GM21360 (cell line): ENCODE measurements around the gene PNMA8C.

Experiments
- ATAC-seq: cut with Tn5 transposase; IDR thresholded peaks from one replicate; pipeline ENCODE4 v1.9.1; 2021; ENCODE audit warnings: mild to moderate bottlenecking, moderate library complexity; ENCODE audit not compliant: unreplicated experiment

The PNMA8C gene

GRCh38 chr19:46428239-46429135 lies at the start of gene PNMA8C:
Gene PNMA8C (minus strand): TSS chr19:46428936. CDS start chr19:46428359, 577 bp downstream.
- no peak for ATAC-seq

- no peak for ATAC-seq
Measured at GRCh38 chr19:46475986-46476385, 47.2 kb upstream of the PNMA8C start.

- no peak for ATAC-seq
Measured at GRCh38 chr19:46474211-46474610, 45.5 kb upstream of the PNMA8C start.

- ATAC-seq: no peak
Measured at GRCh38 chr19:46472592-46472991, 43.9 kb upstream of the PNMA8C start.

- no peak for ATAC-seq
Measured at GRCh38 chr19:46471811-46472543, 43.2 kb upstream of the PNMA8C start.

DNA sequence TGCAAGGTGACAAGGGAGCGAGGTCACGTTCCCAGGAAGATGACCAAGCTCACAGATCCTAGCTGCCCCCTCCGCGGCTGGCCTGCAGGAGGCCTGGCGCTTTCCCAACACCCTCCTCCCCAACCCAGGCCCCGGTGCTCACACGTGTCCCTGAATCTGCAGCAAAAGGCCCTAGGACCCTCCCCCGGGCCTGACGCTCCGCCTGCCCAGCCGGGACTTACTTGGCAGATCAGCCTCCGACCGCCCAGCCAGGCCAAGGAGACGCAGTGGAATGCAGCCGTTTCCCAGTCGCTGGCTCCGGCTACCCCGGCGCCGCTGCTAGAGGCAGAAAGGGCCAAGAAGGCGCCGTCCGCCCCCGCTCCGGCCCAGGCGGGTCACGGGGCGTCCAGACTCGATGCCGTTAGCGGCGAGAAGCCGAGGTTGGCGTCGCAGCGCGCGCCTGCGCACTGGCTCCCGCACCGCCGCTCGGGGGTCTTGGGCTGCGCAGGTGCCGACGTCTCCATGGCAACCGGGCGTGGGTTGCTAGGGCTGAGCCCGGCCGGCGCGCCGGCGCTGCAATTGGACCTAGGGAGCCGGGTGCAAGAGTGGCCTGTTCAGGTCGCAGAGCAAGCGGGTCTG lies 42.5 kb upstream of the PNMA8C start, which contains the start of gene PNMA8A:
TSS of gene PNMA8A (minus strand) at position 448 of the 618 bp plus-strand sequence. CDS start 528 bp downstream, outside the sequence.
- ATAC-seq: no peak

DNA sequence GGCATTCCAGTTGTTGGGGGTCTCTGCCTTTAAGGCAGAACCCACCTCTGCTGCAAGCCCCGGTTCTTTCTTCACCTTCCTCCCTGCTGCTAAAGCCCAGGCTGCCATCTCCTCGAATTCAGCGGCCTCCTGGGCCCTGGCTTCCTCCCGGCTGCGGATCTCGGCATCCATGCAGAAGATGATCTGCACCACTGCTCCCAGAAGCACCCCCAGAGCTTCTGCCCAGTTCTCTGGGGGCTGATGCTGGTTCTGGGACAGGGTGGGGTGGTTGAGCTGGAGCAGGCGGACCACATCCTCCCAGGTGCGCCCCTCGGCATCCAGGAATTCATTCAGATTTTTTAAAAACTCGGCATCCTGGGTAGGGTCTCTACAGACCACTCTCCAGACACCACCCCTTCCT lies 41.6 kb upstream of the PNMA8C start:
- ATAC-seq: no peak

- ATAC-seq: no peak
Measured at GRCh38 chr19:46469541-46470185, 40.9 kb upstream of the PNMA8C start.

DNA sequence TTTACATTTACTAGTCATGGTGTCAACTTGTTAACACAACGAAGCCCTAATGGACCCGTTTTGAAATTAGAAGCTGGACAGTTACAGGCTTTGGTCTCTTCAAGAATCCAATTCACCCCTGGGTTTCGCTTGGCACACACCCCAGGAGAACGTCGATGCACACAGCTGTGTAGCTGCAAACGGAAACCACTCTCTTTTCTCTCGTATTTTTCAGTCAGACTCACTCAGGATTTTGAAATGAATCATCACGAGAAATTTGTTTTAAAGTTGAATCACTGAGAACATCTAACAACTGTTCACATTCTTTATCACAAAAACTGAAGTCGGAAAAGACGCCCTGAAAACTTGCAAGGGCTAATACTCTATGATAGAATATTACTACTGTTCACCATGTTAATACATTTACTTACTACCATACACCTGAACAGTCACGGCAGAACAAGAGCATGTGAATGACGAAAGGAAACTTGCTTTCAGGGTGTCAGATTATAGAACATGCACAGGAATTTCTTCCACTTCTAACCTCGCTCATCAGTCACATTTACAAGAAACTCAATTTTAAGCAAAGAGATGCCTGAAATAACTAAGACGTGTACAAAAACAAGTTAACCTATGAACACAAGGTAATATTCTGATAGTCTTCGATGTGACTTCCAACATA lies 37.9 kb upstream of the PNMA8C start:
- ATAC-seq: no peak

- no peak for ATAC-seq
Measured at GRCh38 chr19:46463516-46463915, 34.8 kb upstream of the PNMA8C start.

DNA sequence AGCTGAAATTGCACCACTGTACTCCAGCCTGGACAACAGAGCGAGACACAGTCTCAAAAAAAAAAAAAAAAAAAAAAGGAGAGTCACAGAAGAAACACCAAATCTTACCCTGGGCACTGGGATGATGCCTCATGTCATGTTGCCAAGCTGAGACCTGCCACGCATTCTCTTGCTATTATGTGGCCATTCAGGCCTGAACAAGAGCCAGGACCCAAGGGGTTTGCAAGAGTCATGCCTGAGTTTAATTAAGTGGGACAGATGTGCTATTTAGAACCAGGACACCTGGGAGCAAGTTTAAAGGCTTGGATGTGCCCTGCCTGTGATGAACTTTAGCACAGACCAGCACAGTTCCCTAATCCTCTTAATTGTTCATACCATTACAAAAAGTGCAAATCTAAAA lies 32.8 kb upstream of the PNMA8C start:
- ATAC-seq: no peak

- no peak for ATAC-seq
Measured at GRCh38 chr19:46460981-46461380, 32.2 kb upstream of the PNMA8C start.

GRCh38 chr19:46460055-46460454 lies 31.3 kb upstream of the PNMA8C start:
- no peak for ATAC-seq

DNA sequence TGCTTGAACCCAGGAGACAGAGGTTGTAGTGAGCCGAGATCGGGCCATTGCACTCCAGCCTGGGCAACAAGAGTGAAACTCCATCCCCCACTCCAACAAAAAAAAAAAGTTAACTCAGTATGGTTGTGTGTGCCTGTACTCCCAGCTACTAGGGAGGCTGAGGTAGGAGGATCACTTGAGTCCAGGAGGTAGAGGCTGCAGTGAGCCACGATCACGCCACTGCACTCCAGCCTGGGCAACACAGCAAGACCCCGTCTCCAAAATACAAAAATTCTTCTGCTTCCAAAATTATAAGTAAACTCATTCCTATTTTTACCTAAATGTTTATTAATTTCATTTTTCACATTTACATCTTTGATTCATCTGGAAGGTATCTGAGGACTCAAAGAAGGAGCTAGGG lies 28.2 kb upstream of the PNMA8C start:
- ATAC-seq: no peak

GRCh38 chr19:46454244-46454643 lies 25.5 kb upstream of the PNMA8C start:
- ATAC-seq: no peak

GRCh38 chr19:46453661-46454060 lies 24.9 kb upstream of the PNMA8C start:
- no peak for ATAC-seq

GRCh38 chr19:46452186-46452585 lies 23.4 kb upstream of the PNMA8C start:
- no peak for ATAC-seq

- ATAC-seq: no peak
Measured at GRCh38 chr19:46451352-46451751, 22.6 kb upstream of the PNMA8C start.

DNA sequence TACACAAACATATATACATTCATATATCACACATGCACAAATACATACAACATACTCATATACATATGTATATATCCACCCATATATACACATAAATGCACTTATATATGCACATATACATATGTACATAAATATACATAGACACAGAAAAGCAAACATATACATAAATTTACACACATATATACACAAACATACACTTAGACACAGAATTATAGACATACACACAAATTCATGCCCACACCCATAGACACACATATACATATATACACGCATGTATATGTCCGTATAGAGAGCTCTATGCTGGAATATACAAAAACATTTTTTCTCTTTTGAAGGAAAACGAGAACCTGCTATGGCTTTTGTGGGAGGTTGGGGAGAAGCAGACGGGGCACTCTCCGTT lies 22.0 kb upstream of the PNMA8C start:
- ATAC-seq: no peak

DNA sequence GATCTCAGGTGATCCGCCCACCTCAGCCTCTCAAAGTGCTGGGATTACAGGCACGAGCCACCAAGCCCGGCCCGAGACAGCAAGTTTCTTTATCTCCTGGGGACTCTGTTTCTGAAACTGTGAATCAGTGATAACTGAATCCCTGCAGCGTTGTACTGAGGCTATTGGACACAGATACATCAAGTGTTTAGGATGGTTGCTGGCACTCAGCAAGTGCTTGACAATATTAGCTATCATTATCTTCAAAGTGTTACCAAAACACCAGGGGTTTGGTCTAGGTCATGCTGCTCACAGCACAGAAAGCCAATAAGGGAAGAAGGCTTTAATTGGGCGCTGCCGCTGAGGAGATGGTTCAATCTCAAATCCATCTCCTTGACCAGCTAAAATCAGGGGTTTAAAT lies 20.5 kb upstream of the PNMA8C start:
- no peak for ATAC-seq
